AML-193 (cell line): ENCODE data around the gene GATD1.

Experiments
- DNase-seq, 2 experiments: peaks; one replicate each; lab custom pipeline; 2025; lab: John Stamatoyannopoulos, UW

GATD1 gene

GRCh38 chr11:812390-812789 is 35.1 kb upstream of the GATD1 start:
- no peak for DNase-seq

- peak in 1 of 2 experiments; percentile 7 for DNase-seq
Observed at GRCh38 chr11:811446-812245, 34.4 kb upstream of the GATD1 start.

- DNase-seq: no peak
Observed at GRCh38 chr11:810040-810567, 32.8 kb upstream of the GATD1 start.

- peak; percentile 87 to 88 for DNase-seq
Observed at GRCh38 chr11:809287-810039, 32.2 kb upstream of the GATD1 start, which contains the start of gene RPLP2. TSS of gene RPLP2 (plus strand) at chr11:809967. CDS start at chr11:810235, 268 bp downstream.

GRCh38 chr11:808427-809286 is 31.4 kb upstream of the GATD1 start:
- DNase-seq: no peak

GRCh38 chr11:804599-804964 is 27.3 kb upstream of the GATD1 start:
- DNase-seq: no peak

- no peak for DNase-seq
Observed at GRCh38 chr11:803770-804598, 26.7 kb upstream of the GATD1 start.

GRCh38 chr11:803467-803742 is 26.1 kb upstream of the GATD1 start:
- no peak for DNase-seq

GRCh38 chr11:802693-803466 is 25.6 kb upstream of the GATD1 start:
- DNase-seq: no peak

- no peak for DNase-seq
Observed at GRCh38 chr11:802018-802617, 24.8 kb upstream of the GATD1 start.

GRCh38 chr11:801097-801780 is 24.0 kb upstream of the GATD1 start:
- DNase-seq: no peak

GRCh38 chr11:800473-800872 is 23.2 kb upstream of the GATD1 start:
- DNase-seq: no peak

GRCh38 chr11:799641-800316 is 22.5 kb upstream of the GATD1 start:
- no peak for DNase-seq

GRCh38 chr11:798093-798713 is 20.9 kb upstream of the GATD1 start, which contains the start of gene SLC25A22:
TSS of gene SLC25A22 (minus strand) at chr11:798281. CDS start at chr11:795006, 3,275 bp downstream.
- DNase-seq: peak; percentile 50 to 66

GRCh38 chr11:797296-798092 is 20.2 kb upstream of the GATD1 start:
- peak; percentile 48 to 49 for DNase-seq

- DNase-seq: no peak
Observed at GRCh38 chr11:796565-797295, 19.4 kb upstream of the GATD1 start.
